SK-N-MC (cell line): Measurements from ENCODE around the gene GPC5.

ENCODE experiments used
- EZH2 ChIP-seq: fragments of 200-600 bp; sonication (generic); IDR thresholded peaks from one replicate; pipeline ENCODE4 v1.6.1; 2017; ENCODE audit warnings: antibody characterized with exemption
- FOXP2 ChIP-seq: optimal IDR thresholded peaks from 2 replicates; pipeline ENCODE3; 2011; ENCODE audit warnings: mild to moderate bottlenecking, moderate library complexity; ENCODE audit not compliant: insufficient read depth; ENCODE audit errors: extremely low read length, control extremely low read depth
- POLR2AphosphoS5 ChIP-seq: IDR thresholded peaks from 2 replicates; pipeline ENCODE4 v1.6.1; 2012; ENCODE audit warnings: mild to moderate bottlenecking, low read depth, low read length, borderline replicate concordance

DNA sequence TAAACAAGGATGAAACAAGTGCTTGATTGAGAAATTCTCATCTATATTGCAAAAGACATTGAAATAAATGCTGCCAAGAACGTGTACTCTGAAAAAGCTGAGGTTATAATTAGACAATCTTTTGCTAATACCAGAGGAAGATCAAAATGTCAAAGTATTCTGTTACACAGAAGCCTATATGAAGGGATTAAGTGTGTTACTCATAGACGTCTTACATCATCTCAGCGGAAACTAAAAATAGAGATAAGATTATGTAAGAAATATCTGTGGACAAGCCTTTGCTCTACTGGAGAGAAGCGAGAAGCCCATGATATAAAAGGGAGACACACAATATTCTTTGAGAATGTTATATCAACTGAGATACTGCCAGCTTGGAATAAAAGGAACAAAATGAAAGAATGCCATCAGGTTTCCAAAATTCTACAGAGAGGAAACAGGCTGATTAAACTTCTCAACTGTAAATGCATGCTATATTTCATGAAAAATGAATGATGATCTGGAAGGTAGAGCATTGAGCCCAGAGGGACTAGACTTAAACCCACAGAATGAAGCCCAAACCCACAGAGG is 699.0 kb downstream of the GPC5 start:
- TF ChIP-seq EZH2 (no peak), FOXP2 (no peak), POLR2AphosphoS5 (no peak)
